ENCODE results near the gene MAPK8IP3.

MAPK8IP3 gene

DNA sequence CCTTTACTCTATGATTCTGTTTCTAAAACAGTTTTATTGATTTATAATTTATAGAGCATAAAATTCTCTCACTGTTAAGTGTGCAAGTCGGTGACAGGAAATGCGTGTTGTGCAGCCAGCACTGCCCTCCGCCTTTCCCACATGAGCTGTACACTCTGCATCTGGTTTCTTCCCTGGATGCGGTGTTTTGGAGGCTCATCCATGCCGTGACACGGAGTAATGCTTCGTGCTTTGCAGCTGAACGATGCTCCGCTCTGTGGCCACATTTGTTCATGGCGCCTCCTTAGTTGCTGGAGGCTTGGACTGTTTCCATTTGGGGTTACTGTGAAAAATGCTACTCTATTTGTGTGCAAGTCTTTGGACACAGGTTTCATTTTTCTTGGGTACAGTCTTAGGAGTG lies 94.7 kb downstream of the MAPK8IP3 start:
- in situ Hi-C loops (cut with MboI; ENCODE audit: low sequenced_read_pairs): no loop called here

DNA sequence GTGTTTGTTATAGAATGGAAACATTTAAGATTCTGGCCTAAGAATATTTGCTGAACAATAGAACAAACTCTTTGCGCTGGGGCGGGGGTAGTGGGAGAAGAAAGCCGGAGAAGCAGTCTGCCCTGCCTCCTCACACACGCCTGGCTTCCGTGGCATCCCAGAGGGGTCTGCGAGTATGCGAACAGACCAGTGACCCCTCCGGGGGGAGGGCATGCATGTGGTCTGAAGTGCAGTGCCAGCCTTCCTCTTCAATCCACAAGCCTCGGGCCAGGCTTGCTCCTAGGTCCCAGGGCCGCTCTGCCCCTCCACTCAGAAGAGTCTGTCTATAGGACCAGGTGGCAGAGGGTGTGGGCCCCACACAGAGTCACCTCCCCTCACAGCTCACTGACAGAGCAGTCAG lies 101.6 kb downstream of the MAPK8IP3 start:
- in situ Hi-C loops (cut with MboI; ENCODE audit: low sequenced_read_pairs): no loop called here

DNA sequence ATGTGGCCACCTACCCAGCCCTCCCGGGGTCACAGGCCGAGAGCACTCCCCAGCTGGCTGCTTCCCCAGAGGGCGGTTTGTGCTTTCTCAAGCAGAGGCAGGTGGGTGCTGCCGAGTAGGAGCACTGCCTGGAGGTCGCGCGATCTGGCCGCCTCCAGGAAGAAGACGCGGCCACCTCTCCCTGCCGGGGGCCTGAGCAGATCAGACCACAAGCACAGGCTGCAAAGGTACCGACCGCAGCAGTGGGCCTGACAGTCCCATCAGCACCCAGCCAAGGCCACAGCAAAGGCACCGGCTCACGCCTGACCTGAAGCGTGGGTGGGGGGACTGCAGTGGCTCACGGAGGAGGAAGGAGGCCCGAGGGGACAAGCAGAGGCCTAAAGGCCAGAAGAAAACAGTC lies 102.7 kb downstream of the MAPK8IP3 start:
- in situ Hi-C loops (cut with MboI; ENCODE audit: low sequenced_read_pairs): no loop called here

DNA sequence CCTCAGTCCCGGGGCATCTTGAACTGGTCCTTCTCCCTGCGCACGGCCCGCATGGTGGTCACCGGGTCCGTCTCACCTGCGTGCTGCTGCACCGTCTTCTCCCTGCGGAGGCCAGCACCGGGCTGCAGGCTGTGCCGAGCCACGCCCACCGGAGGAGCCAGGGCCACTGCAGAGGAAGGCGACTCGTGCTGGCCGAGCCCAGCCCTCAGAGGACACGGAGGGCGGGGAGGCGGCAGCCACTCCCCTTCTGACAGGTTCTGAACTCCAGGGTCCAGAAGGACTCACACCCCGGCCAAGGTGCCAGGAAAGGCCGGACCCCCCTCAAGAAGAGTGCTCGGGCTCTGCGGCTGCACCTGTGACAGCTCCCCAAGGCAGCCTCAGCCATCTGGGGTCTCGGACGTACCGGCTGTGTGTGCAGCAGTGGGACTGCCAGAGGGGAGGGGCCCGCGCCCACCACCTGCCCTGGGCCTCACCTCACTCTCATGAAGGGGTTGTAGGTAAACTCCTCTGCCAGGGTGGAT lies 103.3 kb downstream of the MAPK8IP3 start:
- in situ Hi-C loops (cut with MboI; ENCODE audit: low sequenced_read_pairs): no loop called here

DNA sequence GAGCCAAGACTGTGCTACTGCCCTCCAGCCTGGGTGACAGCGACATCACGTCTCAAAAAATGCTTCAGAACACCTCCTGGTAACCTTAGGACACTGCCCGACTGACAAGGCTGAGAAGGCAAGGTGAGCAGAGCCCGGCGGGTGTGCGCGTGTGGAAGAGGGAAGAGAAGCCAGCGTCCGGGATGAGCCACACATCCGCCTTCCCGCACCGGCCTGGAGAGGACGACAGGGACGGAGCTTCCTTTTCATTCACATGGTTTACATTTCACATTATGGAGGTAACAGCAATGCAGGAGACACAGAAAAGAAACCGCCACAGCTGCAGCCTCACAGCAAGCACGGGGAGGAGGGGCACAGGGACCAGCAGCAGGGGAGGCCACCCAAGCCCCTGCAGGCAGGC lies 104.1 kb downstream of the MAPK8IP3 start:
- in situ Hi-C loops (cut with MboI; ENCODE audit: low sequenced_read_pairs): no loop called here

DNA sequence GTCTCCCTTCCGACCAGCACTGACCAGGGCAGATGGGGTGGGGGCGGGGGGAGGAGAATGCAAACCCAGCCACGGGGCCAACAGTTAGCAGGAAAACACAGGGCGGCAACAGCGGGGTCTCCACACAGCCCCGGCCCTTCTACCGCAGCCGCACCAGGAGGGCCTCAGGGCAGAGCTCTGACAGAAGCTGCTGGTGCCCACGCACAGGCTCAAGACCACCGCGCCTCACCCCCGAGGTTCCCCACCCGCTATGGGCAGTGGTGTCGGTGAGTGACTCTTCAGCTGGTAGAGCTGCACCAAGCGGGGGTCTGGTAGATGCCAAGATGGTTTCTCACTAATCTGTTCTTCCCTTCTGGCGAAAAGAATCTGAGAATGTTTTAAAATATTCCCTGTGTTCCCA lies 104.5 kb downstream of the MAPK8IP3 start:
- in situ Hi-C loops (cut with MboI; ENCODE audit: low sequenced_read_pairs): no loop called here

DNA sequence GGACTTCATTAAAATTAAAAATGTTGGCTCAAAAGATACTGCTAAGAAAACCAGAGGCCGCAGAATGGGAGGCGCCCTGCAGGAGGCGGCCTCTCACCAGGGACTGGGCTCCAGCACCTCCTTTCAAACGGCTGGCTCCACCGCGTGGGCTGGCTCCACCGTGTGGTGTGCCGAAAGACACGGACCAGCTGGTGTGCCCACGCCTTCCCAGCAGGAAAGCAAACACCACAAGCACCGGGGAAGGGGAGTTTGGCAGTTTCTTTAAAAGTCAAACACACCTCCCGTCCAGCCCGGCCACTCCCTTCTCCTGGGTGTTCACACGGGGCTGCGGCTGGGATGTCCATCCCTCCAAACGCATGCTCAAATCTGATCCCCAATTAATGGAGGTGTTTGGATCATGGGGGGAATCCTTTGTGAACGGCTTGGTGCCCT lies 106.8 kb downstream of the MAPK8IP3 start:
- in situ Hi-C loops (cut with MboI; ENCODE audit: low sequenced_read_pairs): no loop called here

DNA sequence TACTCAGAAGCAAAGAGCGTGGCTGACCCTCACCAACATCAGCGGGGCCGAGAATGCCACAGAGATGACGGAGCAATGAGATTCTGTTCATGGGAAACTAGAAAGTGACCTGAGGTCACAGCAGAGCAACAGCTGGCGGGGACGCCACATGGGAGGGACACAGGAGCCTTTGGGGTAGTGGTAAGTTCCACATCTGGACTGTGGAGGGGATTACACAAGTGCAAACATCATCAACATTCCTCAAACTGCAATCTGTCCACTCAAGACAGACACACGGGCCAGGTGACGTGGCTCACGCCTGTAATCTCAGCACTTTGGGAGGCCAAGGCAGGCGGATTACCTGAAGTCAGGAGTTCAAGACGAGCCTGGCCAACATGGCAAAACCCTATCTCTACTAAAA lies 109.5 kb downstream of the MAPK8IP3 start:
- in situ Hi-C loops (cut with MboI; ENCODE audit: low sequenced_read_pairs): no loop called here

DNA sequence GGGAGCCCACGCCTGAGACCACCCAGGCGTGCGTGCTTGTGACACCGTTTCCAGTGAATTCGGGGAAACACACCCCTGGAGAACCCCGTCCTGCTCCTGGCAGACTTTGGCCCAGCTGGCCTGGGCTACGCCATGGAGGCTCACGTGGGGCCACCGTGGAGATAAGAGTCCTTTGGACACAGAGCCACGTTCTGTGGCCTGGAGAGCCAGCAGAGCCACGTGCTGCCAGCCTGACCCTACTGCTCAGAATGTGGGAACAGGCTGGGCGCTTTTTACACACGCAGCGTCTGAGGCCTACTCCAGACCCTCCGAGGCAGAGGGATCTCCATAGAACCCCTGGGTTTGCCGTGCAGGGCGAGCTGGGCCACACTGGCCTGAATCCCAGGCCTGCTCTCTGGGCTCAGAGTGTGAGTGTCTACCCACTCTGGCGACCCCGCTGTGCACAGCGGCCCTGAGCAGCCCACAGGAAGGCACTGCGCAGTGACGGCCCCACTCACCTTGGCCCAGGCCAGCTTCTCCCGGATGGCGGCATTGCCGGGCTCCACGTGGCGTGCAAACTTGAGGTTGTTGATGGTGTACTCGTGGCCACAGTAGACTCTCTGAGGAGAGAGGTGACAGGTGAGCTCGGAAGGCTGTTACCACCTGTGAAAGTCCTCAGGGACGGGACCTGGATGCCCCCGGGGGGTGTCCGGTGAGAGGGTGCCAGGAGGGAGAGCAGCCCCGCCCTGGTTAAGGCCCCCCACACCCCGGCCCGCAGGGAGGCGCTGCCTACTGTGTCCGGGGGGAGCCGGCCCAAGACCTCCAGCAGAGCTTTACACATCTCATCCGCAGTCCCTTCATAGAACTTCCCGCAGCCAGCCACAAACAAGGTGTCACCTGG lies 110.6 kb downstream of the MAPK8IP3 start:
- in situ Hi-C loops (cut with MboI; ENCODE audit: low sequenced_read_pairs): no loop called here

DNA sequence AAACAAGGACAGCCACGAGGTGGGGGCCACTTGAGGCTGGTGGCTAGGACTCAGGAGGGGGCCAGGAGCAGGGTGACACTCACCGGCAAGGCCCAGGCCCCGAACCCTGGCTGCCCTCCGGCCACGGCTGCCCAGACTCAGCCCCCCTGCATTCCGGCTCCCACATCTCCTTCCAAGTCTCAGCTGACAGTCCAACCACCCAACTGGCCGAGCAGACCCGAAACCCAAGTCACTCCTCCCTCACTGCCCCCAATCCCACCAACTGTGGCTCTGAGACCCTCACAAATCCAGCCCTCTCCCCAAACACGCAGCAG lies 111.2 kb downstream of the MAPK8IP3 start:
- in situ Hi-C loops (cut with MboI; ENCODE audit: low sequenced_read_pairs): no loop called here

DNA sequence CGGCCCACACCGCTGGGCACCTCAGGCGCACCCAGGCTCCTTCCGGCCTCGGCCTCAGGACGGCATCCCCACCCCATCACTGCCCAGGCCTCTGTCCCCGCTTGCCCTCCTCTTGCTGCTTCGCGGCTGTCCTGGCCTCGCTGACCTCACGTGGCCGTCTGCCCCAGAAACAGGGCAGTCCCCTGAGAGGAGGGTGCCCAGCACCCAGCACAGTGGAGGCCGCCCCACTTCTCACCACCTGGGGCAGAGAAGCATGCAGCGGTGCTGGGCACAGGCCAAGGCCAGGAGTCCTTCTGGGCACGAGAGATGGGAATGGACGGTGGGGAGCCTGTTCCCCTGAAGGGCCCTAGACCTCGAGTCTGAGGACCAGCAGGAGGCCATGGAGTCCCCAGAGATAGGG lies 111.7 kb downstream of the MAPK8IP3 start:
- in situ Hi-C loops (cut with MboI; ENCODE audit: low sequenced_read_pairs): no loop called here

DNA sequence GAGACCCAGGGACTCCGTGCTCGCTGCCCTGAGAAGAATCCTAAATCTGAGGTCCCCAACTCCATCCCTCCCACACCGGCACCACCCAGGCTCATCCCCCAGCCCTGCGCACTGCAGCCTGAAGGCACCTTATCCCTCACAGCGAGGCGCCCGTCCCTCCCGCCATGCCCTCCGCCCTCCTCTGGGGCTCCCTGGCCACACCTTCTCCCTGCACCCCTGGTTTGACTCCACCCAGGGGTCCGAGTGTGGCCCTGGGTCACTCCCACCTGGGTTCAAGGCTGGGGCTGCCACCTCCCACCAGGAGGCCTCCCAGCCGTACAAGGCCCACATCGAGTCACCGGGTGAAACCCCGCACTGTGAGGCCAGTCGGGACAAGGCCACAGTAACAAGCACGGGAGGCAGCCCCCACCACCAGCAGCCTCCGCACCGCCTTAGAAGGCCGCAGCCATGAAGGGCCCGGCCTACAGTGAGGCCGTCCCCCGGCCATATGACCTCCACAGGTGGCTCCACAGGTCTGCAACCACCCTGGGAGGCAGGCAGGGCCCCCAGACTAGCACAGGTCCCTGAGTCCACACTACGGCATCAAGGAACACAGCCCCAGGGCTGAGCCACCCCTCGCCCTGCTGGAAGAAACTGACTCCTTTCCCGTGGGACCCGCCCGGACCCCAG lies 112.3 kb downstream of the MAPK8IP3 start:
- in situ Hi-C loops (cut with MboI; ENCODE audit: low sequenced_read_pairs): no loop called here

DNA sequence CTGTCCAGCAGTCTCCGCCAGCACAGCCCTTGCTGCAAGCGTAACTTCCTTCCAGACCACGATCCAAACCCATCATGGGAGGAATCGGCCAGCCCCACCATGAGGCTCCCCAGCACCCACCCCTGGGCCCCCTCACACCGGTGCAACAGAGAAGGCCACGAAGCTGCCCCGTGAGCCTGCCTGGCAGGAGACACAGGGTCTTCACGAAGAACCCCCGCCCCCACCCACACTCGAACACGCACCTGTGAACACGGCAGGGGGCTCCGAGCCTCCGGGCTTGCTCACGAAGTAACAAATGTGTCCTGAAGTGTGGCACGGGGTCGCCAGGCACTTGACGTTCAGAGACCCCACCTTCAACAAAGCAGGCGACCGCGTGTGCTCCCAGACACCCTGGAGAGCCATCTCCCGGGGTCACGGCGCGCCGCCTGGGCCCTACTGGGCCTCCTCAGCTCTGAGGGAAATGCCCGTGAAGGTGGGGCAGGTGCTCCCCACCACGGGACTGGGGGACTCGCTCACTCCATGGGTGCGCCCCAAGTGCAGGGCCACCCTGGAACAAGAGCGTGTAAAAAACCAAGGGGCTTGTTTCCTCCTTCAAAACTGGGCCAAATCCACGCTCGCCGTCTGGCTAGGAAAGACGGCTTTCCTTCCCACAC lies 113.0 kb downstream of the MAPK8IP3 start:
- in situ Hi-C loops (cut with MboI; ENCODE audit: low sequenced_read_pairs): no loop called here

DNA sequence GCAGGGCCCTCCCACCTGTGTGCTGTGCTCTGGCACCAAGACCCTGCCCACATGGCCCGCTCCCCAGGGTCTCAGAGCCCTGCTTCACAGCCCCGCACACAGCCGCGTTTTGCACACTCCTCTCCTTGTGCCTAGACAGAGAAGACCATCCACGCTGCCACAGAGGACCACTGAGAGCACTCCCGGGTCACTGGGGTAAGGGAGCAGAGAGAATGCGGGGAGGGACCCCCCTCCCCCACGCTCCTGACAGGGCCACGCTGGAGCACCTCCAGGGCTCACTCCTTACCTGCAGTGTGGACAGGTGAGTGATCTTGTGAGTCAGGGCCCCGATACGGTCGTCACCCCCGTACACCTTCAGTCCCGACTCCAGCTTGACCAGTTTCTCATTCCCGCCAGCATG lies 113.6 kb downstream of the MAPK8IP3 start:
- in situ Hi-C loops (cut with MboI; ENCODE audit: low sequenced_read_pairs): no loop called here
